ENCODE results near the gene EPX. TPM values are rescaled to one million over a fixed set of nuclear protein-coding genes. Genes with fewer than 3 reads are reported as not detected.
"Not testable (repeated sequence)": the region's sequence is repeated elsewhere in the genome, so short reads cannot be mapped to it uniquely, and the experiment has no call there.

Gene EPX
- total RNA-seq = not detected in 2 replicates

GRCh38 chr17:58192612-58193011 is at the start of gene EPX:
TSS of gene EPX (plus strand) at chr17:58192726. CDS start at chr17:58192847, 121 bp downstream.
- DNase-seq (ENCODE audit: low spot score) = no peak
- intact Hi-C loops (cut with micrococcal nuclease) = no loop called here

GRCh38 chr17:58143335-58143734 is 49.2 kb upstream of the EPX start:
- intact Hi-C loops (cut with micrococcal nuclease); DNase-seq (ENCODE audit: low spot score); H3K27ac Mint-ChIP-seq; H3K4me1 Mint-ChIP-seq (ENCODE audit: low read depth); H3K4me3 Mint-ChIP-seq (ENCODE audit: low read depth); H3K36me3 Mint-ChIP-seq (ENCODE audit: low read depth): not testable (repeated sequence)
- Mint-ChIP-seq H3K9me3 (peaks cover 32% of the 10 kb centered on the region), H3K27me3 (ENCODE audit: low read depth) (peaks cover 43% of the 10 kb centered on the region)

More at GRCh38 chr17:58192612-58193011, at the start of gene EPX:
- Mint-ChIP-seq H3K27me3 (ENCODE audit: low read depth) (peaks cover 3% of the 10 kb centered on the region), H3K9me3 (no peaks in the 10 kb centered on the region), H3K4me1 (ENCODE audit: low read depth) (no peaks in the 10 kb centered on the region), H3K4me3 (ENCODE audit: low read depth) (no peak within 1 kb of the TSS), H3K27ac (no peak within 1 kb of the TSS), H3K36me3 (ENCODE audit: low read depth) (no peaks in the 10 kb centered on the region)

- Mint-ChIP-seq H3K27ac (no peak overlapping the region), H3K4me3 (ENCODE audit: low read depth) (no peak overlapping the region), H3K36me3 (ENCODE audit: low read depth) (peaks cover 8% of the 10 kb centered on the region), H3K9me3 (peaks cover 32% of the 10 kb centered on the region), H3K4me1 (ENCODE audit: low read depth) (peaks cover 5% of the 10 kb centered on the region), H3K27me3 (ENCODE audit: low read depth) (peaks cover 52% of the 10 kb centered on the region)
- no peak for DNase-seq (ENCODE audit: low spot score)
- intact Hi-C loops (cut with micrococcal nuclease) = no loop called here
Observed at GRCh38 chr17:58144801-58145200, 47.7 kb upstream of the EPX start.

- peaks cover 64% of the 10 kb centered on the region for H3K27me3 Mint-ChIP-seq (ENCODE audit: low read depth)
- no peak for DNase-seq (ENCODE audit: low spot score)
- intact Hi-C loops (cut with micrococcal nuclease) = no loop called here
- peaks cover 8% of the 10 kb centered on the region for H3K36me3 Mint-ChIP-seq (ENCODE audit: low read depth)
- peaks cover 14% of the 10 kb centered on the region for H3K4me1 Mint-ChIP-seq (ENCODE audit: low read depth)
- H3K9me3 Mint-ChIP-seq = peaks cover 32% of the 10 kb centered on the region
- H3K4me3 Mint-ChIP-seq (ENCODE audit: low read depth) = no peak within 1 kb of the TSS
- no peak within 1 kb of the TSS for H3K27ac Mint-ChIP-seq
Observed at GRCh38 chr17:58147930-58148434, 44.5 kb upstream of the EPX start, which contains the start of gene OR4D1. TSS of gene OR4D1 (plus strand) at chr17:58148384. CDS start at chr17:58155154, 6,770 bp downstream.

- intact Hi-C loops (cut with micrococcal nuclease) = no loop called here
- peaks cover 31% of the 10 kb centered on the region for H3K9me3 Mint-ChIP-seq
- H3K4me1 Mint-ChIP-seq (ENCODE audit: low read depth) = peaks cover 19% of the 10 kb centered on the region
- no peak for DNase-seq (ENCODE audit: low spot score)
- H3K36me3 Mint-ChIP-seq (ENCODE audit: low read depth) = peaks cover 8% of the 10 kb centered on the region
- H3K27ac Mint-ChIP-seq = no peak overlapping the region
- H3K27me3 Mint-ChIP-seq (ENCODE audit: low read depth) = peaks cover 64% of the 10 kb centered on the region
- no peak overlapping the region for H3K4me3 Mint-ChIP-seq (ENCODE audit: low read depth)
Observed at GRCh38 chr17:58148609-58149008, 43.9 kb upstream of the EPX start.

GRCh38 chr17:58150394-58150793 is 42.1 kb upstream of the EPX start:
- DNase-seq (ENCODE audit: low spot score) = no peak
- Mint-ChIP-seq H3K36me3 (ENCODE audit: low read depth) (peaks cover 5% of the 10 kb centered on the region), H3K27me3 (ENCODE audit: low read depth) (peaks cover 55% of the 10 kb centered on the region), H3K4me3 (ENCODE audit: low read depth) (no peak overlapping the region), H3K4me1 (ENCODE audit: low read depth) (peaks cover 28% of the 10 kb centered on the region), H3K9me3 (peaks cover 13% of the 10 kb centered on the region), H3K27ac (no peak overlapping the region)
- intact Hi-C loops (cut with micrococcal nuclease) = no loop called here

GRCh38 chr17:58153046-58153445 is 39.5 kb upstream of the EPX start:
- Mint-ChIP-seq H3K9me3 (no peaks in the 10 kb centered on the region), H3K27me3 (ENCODE audit: low read depth) (peaks cover 43% of the 10 kb centered on the region), H3K36me3 (ENCODE audit: low read depth) (no peaks in the 10 kb centered on the region), H3K4me1 (ENCODE audit: low read depth) (peaks cover 34% of the 10 kb centered on the region), H3K27ac (no peak overlapping the region), H3K4me3 (ENCODE audit: low read depth) (no peak overlapping the region)
- intact Hi-C loops (cut with micrococcal nuclease) = no loop called here
- DNase-seq (ENCODE audit: low spot score) = peak; percentile 50

- Mint-ChIP-seq H3K4me3 (ENCODE audit: low read depth) (no peak overlapping the region), H3K27me3 (ENCODE audit: low read depth) (peaks cover 38% of the 10 kb centered on the region), H3K9me3 (no peaks in the 10 kb centered on the region), H3K36me3 (ENCODE audit: low read depth) (no peaks in the 10 kb centered on the region), H3K27ac (no peak overlapping the region), H3K4me1 (ENCODE audit: low read depth) (peaks cover 34% of the 10 kb centered on the region)
- intact Hi-C loops (cut with micrococcal nuclease) = no loop called here
- no peak for DNase-seq (ENCODE audit: low spot score)
Observed at GRCh38 chr17:58153671-58154070, 38.9 kb upstream of the EPX start.

GRCh38 chr17:58156839-58157803 is 35.4 kb upstream of the EPX start:
- intact Hi-C loops (cut with micrococcal nuclease) = no loop called here
- Mint-ChIP-seq H3K9me3 (no peaks in the 10 kb centered on the region), H3K4me1 (ENCODE audit: low read depth) (peaks cover 34% of the 10 kb centered on the region), H3K27me3 (ENCODE audit: low read depth) (peaks cover 39% of the 10 kb centered on the region), H3K27ac (peak overlapping the region; percentile 1), H3K4me3 (ENCODE audit: low read depth) (peak overlapping the region; percentile 78), H3K36me3 (ENCODE audit: low read depth) (no peaks in the 10 kb centered on the region)
- peak; percentile 40 for DNase-seq (ENCODE audit: low spot score)

GRCh38 chr17:58158181-58158580 is 34.3 kb upstream of the EPX start:
- no peak overlapping the region for H3K27ac Mint-ChIP-seq
- H3K27me3 Mint-ChIP-seq (ENCODE audit: low read depth) = peaks cover 43% of the 10 kb centered on the region
- H3K4me1 Mint-ChIP-seq (ENCODE audit: low read depth) = peaks cover 24% of the 10 kb centered on the region
- H3K4me3 Mint-ChIP-seq (ENCODE audit: low read depth) = no peak overlapping the region
- intact Hi-C loops (cut with micrococcal nuclease) = no loop called here
- DNase-seq (ENCODE audit: low spot score) = no peak
- no peaks in the 10 kb centered on the region for H3K36me3 Mint-ChIP-seq (ENCODE audit: low read depth)
- no peaks in the 10 kb centered on the region for H3K9me3 Mint-ChIP-seq

GRCh38 chr17:58161566-58161965 is 31.0 kb upstream of the EPX start:
- no peaks in the 10 kb centered on the region for H3K36me3 Mint-ChIP-seq (ENCODE audit: low read depth)
- H3K4me1 Mint-ChIP-seq (ENCODE audit: low read depth) = peaks cover 9% of the 10 kb centered on the region
- H3K27ac Mint-ChIP-seq = no peak overlapping the region
- no peak overlapping the region for H3K4me3 Mint-ChIP-seq (ENCODE audit: low read depth)
- no peak for DNase-seq (ENCODE audit: low spot score)
- H3K9me3 Mint-ChIP-seq = no peaks in the 10 kb centered on the region
- intact Hi-C loops (cut with micrococcal nuclease) = no loop called here
- H3K27me3 Mint-ChIP-seq (ENCODE audit: low read depth) = peaks cover 60% of the 10 kb centered on the region

- intact Hi-C loops (cut with micrococcal nuclease) = no loop called here
- no peak overlapping the region for H3K27ac Mint-ChIP-seq
Observed at GRCh38 chr17:58165981-58166380, 26.5 kb upstream of the EPX start.

GRCh38 chr17:58166682-58167081 is 25.8 kb upstream of the EPX start, which contains the start of gene OR4D2:
TSS of gene OR4D2 (plus strand) at chr17:58166982. CDS start at chr17:58169656, 2,674 bp downstream.
- H3K36me3 Mint-ChIP-seq (ENCODE audit: low read depth) = no peaks in the 10 kb centered on the region
- H3K27me3 Mint-ChIP-seq (ENCODE audit: low read depth) = peaks cover 50% of the 10 kb centered on the region
- no peak for DNase-seq (ENCODE audit: low spot score)
- no peaks in the 10 kb centered on the region for H3K9me3 Mint-ChIP-seq
- no peak within 1 kb of the TSS for H3K4me3 Mint-ChIP-seq (ENCODE audit: low read depth)
- H3K27ac Mint-ChIP-seq = no peak within 1 kb of the TSS
- peaks cover 19% of the 10 kb centered on the region for H3K4me1 Mint-ChIP-seq (ENCODE audit: low read depth)
- intact Hi-C loops (cut with micrococcal nuclease) = no loop called here

More at GRCh38 chr17:58165981-58166380, 26.5 kb upstream of the EPX start:
- Mint-ChIP-seq H3K27me3 (ENCODE audit: low read depth) (peaks cover 56% of the 10 kb centered on the region), H3K36me3 (ENCODE audit: low read depth) (no peaks in the 10 kb centered on the region), H3K4me1 (ENCODE audit: low read depth) (peaks cover 14% of the 10 kb centered on the region), H3K9me3 (no peaks in the 10 kb centered on the region), H3K4me3 (ENCODE audit: low read depth) (no peak overlapping the region)
- no peak for DNase-seq (ENCODE audit: low spot score)

All from activated T-helper 2 cell treated with anti-CD3 and anti-CD28 coated beads, Interferon-gamma antibody, Interleukin-2, Interleukin-4, amounts not matched to agents 10 μg/mL and 5 μg/mL and 100 μg/mL, durations not matched to agents 14 hours and 24 hours and 36 hours (primary cell).